Mammary epithelial cell (primary cell): ENCODE measurements around the gene CUL4B.

ENCODE experiments used
- EZH2 ChIP-seq: IDR thresholded peaks from 2 replicates; pipeline ENCODE4 v1.6.1; 2012; ENCODE audit warnings: low read length, inconsistent platforms, borderline replicate concordance
- TF ChIP-seq, protein P1 (sequence below), 2 donors: IDR thresholded peaks in 1 of 2; conservative IDR thresholded peaks in 1 of 2; 2 replicates each; pipeline ENCODE4 v1.5.1; 2011 to 2012; ENCODE audit warnings: inconsistent platforms in 2 of 2, low read length in 2 of 2, mild to moderate bottlenecking in 2 of 2, control low read depth in 1 of 2, low read depth in 1 of 2; ENCODE audit not compliant: insufficient read depth in 1 of 2; ENCODE audit errors: extremely low read depth in 1 of 2

DNA sequence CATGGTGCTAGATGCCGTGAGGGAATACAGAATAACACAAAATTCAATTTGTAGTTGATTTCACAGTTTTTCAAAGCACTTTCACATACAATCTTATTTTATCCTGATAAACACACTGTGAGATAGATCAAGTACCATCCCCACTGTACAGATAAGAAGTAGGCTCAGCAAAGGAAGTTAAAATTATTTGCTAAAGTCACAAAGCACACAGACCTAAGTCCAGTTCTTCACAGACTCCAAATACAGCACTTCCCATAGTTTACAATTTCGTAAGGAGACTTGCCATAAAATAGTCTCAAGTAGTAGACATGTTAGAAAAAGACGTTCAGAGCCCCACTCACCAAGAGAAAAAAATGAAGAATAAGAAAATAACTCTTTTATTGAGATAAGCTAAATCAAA, 7.8 kb upstream of the CUL4B start:
- TF ChIP-seq, protein P1, sequence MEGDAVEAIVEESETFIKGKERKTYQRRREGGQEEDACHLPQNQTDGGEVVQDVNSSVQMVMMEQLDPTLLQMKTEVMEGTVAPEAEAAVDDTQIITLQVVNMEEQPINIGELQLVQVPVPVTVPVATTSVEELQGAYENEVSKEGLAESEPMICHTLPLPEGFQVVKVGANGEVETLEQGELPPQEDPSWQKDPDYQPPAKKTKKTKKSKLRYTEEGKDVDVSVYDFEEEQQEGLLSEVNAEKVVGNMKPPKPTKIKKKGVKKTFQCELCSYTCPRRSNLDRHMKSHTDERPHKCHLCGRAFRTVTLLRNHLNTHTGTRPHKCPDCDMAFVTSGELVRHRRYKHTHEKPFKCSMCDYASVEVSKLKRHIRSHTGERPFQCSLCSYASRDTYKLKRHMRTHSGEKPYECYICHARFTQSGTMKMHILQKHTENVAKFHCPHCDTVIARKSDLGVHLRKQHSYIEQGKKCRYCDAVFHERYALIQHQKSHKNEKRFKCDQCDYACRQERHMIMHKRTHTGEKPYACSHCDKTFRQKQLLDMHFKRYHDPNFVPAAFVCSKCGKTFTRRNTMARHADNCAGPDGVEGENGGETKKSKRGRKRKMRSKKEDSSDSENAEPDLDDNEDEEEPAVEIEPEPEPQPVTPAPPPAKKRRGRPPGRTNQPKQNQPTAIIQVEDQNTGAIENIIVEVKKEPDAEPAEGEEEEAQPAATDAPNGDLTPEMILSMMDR (conservative IDR thresholded peaks at IDR 0.05 in 1 of 2, IDR thresholded peaks at IDR 0.05 in 1 of 2; ENCODE audit: extremely low read depth in 1 of 2, insufficient read depth in 1 of 2, low read depth in 1 of 2, low read length in 2 of 2) = no peak
- no peak for TF ChIP-seq EZH2
